Right atrium auricular region (tissue), 2 donors: ENCODE data around the gene TAX1BP1. TPM values are rescaled to one million over a fixed set of nuclear protein-coding genes. Genes with fewer than 3 reads are reported as not detected.
"Not testable (repeated sequence)": the region's sequence is repeated elsewhere in the genome, so short reads cannot be mapped to it uniquely, and the experiment has no call there.

ENCODE experiments used
- DNase-seq: peaks from one replicate; pipeline ENCODE4 v3.0.0-alpha.2; 2019; ENCODE audit warnings: low spot score
- H3K27ac ChIP-seq, 2 donors: fragments of 200-600 bp; sonication (generic); 1 replicate in 1 of 2; 2 replicates in 1 of 2; pipeline ENCODE4 v1.5.1; 2016 to 2019
- H3K27me3 ChIP-seq, 2 donors: fragments of 200-600 bp; sonication (generic); one replicate each; pipeline versions ENCODE4 v1.5.1 to v1.6.0; 2017 to 2019
- H3K36me3 ChIP-seq: fragments of 200-600 bp; sonication (generic); one replicate; pipeline ENCODE4 v1.5.1; 2016
- H3K4me1 ChIP-seq, 2 donors: fragments of 200-600 bp; sonication (generic); one replicate each; pipeline versions ENCODE4 v1.5.1 to v1.6.0; 2017 to 2019
- H3K4me3 ChIP-seq, 2 donors: fragments of 200-600 bp; sonication (generic); 1 replicate in 1 of 2; 2 replicates in 1 of 2; pipeline ENCODE4 v1.5.1; 2017 to 2019; ENCODE audit warnings: mild to moderate bottlenecking in 1 of 2, moderate library complexity in 1 of 2
- H3K9me3 ChIP-seq, 2 donors: fragments of 200-600 bp; sonication (generic); one replicate each; pipeline ENCODE4 v1.5.1; 2019
- CTCF ChIP-seq, 2 donors: fragments of 200-600 bp; sonication (generic); IDR thresholded peaks; one replicate each; pipeline ENCODE4 v1.5.1; 2019; ENCODE audit warnings: antibody characterized with exemption in 2 of 2
- total RNA-seq, 2 donors: library from RNA; depleted of rRNA; stranded (reverse); fragments of >200 nt; gene quantifications; one replicate each; pipeline ENCODE4 v1.1.0, GENCODE V29; 2016

TAX1BP1 gene
- total RNA-seq, 2 donors from 2014 or later: 90.0 to 124 TPM

GRCh38 chr7:27850531-27850930, 110.6 kb downstream of the TAX1BP1 start:
- Histone ChIP-seq H3K4me1 (no peaks in the 10 kb centered on the region), H3K9me3 (no peaks in the 10 kb centered on the region), H3K27me3 (no peaks in the 10 kb centered on the region), H3K36me3 (no peaks in the 10 kb centered on the region), H3K4me3 (no peak overlapping the region), H3K27ac (no peak overlapping the region)
- no peak for DNase-seq
- no peak for TF ChIP-seq CTCF (IDR thresholded peaks at IDR 0.05)

GRCh38 chr7:27856703-27857485, 116.9 kb downstream of the TAX1BP1 start:
- H3K4me3 ChIP-seq, H3K9me3 ChIP-seq, H3K36me3 ChIP-seq, H3K27ac ChIP-seq, H3K4me1 ChIP-seq, H3K27me3 ChIP-seq, DNase-seq: not testable (repeated sequence)

GRCh38 chr7:27860800-27861199, 120.8 kb downstream of the TAX1BP1 start:
- H3K27ac ChIP-seq: no peak overlapping the region
- H3K9me3 ChIP-seq: no peaks in the 10 kb centered on the region
- no peaks in the 10 kb centered on the region for H3K4me1 ChIP-seq
- H3K4me3 ChIP-seq: no peak overlapping the region
- H3K36me3 ChIP-seq: no peaks in the 10 kb centered on the region
- no peaks in the 10 kb centered on the region for H3K27me3 ChIP-seq
- no peak for TF ChIP-seq CTCF (IDR thresholded peaks at IDR 0.05)
- no peak for DNase-seq

- Histone ChIP-seq H3K4me3 (no peak overlapping the region), H3K9me3 (no peaks in the 10 kb centered on the region), H3K36me3 (no peaks in the 10 kb centered on the region), H3K27ac (no peak overlapping the region), H3K27me3 (no peaks in the 10 kb centered on the region), H3K4me1 (no peaks in the 10 kb centered on the region)
- no peak for TF ChIP-seq CTCF (IDR thresholded peaks at IDR 0.05)
- DNase-seq: no peak
Measured at GRCh38 chr7:27861747-27862146, 121.8 kb downstream of the TAX1BP1 start.

GRCh38 chr7:27863880-27864279, 123.9 kb downstream of the TAX1BP1 start:
- Histone ChIP-seq H3K27me3 (no peaks in the 10 kb centered on the region), H3K4me3 (no peak overlapping the region), H3K4me1 (no peaks in the 10 kb centered on the region), H3K36me3 (no peaks in the 10 kb centered on the region), H3K9me3 (no peaks in the 10 kb centered on the region), H3K27ac (no peak overlapping the region)
- DNase-seq: no peak
- TF ChIP-seq CTCF (IDR thresholded peaks at IDR 0.05): no peak

GRCh38 chr7:27866256-27866655, 126.3 kb downstream of the TAX1BP1 start:
- no peaks in the 10 kb centered on the region for H3K27me3 ChIP-seq
- DNase-seq: no peak
- H3K9me3 ChIP-seq: no peaks in the 10 kb centered on the region
- no peaks in the 10 kb centered on the region for H3K36me3 ChIP-seq
- no peak overlapping the region for H3K27ac ChIP-seq
- no peak for TF ChIP-seq CTCF (IDR thresholded peaks at IDR 0.05)
- H3K4me1 ChIP-seq: no peaks in the 10 kb centered on the region
- no peak overlapping the region for H3K4me3 ChIP-seq
